ENCODE measurements around the gene CACYBP. TPM values are rescaled to one million over a fixed set of nuclear protein-coding genes. Genes with fewer than 3 reads are reported as not detected.

CACYBP gene
- total and polyA plus RNA-seq, 2 experiments from 2014 or later: 209 to 453 TPM

DNA sequence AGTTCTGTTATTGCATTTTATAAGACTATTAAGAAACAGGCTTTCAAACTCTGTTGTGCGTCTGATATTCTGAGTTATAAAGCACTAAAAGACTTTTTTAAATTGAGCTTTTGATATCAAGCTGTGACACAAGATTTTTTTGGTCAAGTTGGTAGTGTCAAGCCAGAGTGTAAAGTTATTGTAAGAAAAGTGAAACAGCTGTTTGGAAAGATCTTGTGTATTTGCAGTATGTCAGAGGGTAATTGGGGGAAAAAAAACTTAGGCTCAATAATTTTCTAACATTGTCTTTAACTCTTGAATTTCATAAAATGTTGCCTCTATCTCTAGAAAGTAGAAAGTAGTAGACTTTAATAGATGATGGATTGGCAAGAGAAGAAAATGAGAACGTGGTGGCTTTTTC, 3.8 kb downstream of the CACYBP start:
- H3K9me2 ChIP-seq (ENCODE audit: insufficient read depth): no peaks in the 10 kb centered on the region
- H3K27ac ChIP-seq (ENCODE audit: low read depth): peak overlapping the region; percentile 22; the same call in 1 of the 2 replicates
- peaks cover 23% of the 10 kb centered on the region; the same call in 2 of the 3 replicates for H3K4me1 Mint-ChIP-seq
- no peak overlapping the region for H3K4me3 Mint-ChIP-seq
- H2AFZ ChIP-seq: no peak overlapping the region
- H3K9me3 Mint-ChIP-seq: no peaks in the 10 kb centered on the region
- TF ChIP-seq EZH2phosphoT487 (IDR thresholded peaks at IDR 0.05; ENCODE audit: unreplicated experiment): no peak
- TF ChIP-seq, protein P1, sequence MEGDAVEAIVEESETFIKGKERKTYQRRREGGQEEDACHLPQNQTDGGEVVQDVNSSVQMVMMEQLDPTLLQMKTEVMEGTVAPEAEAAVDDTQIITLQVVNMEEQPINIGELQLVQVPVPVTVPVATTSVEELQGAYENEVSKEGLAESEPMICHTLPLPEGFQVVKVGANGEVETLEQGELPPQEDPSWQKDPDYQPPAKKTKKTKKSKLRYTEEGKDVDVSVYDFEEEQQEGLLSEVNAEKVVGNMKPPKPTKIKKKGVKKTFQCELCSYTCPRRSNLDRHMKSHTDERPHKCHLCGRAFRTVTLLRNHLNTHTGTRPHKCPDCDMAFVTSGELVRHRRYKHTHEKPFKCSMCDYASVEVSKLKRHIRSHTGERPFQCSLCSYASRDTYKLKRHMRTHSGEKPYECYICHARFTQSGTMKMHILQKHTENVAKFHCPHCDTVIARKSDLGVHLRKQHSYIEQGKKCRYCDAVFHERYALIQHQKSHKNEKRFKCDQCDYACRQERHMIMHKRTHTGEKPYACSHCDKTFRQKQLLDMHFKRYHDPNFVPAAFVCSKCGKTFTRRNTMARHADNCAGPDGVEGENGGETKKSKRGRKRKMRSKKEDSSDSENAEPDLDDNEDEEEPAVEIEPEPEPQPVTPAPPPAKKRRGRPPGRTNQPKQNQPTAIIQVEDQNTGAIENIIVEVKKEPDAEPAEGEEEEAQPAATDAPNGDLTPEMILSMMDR (conservative IDR thresholded peaks at IDR 0.05; ENCODE audit: low read depth in 2 of 2): no peak
- no peak for TF ChIP-seq CREB1 (CRISPR knock-in tag; IDR thresholded peaks at IDR 0.05; ENCODE audit: low read depth)
- TF ChIP-seq POLR2AphosphoS5 (IDR thresholded peaks at IDR 0.05; ENCODE audit: low read depth): no peak
- TF ChIP-seq ZNF331 (CRISPR knock-in tag; IDR thresholded peaks at IDR 0.05; ENCODE audit: low read depth): no peak
- TF ChIP-seq, protein P2, sequence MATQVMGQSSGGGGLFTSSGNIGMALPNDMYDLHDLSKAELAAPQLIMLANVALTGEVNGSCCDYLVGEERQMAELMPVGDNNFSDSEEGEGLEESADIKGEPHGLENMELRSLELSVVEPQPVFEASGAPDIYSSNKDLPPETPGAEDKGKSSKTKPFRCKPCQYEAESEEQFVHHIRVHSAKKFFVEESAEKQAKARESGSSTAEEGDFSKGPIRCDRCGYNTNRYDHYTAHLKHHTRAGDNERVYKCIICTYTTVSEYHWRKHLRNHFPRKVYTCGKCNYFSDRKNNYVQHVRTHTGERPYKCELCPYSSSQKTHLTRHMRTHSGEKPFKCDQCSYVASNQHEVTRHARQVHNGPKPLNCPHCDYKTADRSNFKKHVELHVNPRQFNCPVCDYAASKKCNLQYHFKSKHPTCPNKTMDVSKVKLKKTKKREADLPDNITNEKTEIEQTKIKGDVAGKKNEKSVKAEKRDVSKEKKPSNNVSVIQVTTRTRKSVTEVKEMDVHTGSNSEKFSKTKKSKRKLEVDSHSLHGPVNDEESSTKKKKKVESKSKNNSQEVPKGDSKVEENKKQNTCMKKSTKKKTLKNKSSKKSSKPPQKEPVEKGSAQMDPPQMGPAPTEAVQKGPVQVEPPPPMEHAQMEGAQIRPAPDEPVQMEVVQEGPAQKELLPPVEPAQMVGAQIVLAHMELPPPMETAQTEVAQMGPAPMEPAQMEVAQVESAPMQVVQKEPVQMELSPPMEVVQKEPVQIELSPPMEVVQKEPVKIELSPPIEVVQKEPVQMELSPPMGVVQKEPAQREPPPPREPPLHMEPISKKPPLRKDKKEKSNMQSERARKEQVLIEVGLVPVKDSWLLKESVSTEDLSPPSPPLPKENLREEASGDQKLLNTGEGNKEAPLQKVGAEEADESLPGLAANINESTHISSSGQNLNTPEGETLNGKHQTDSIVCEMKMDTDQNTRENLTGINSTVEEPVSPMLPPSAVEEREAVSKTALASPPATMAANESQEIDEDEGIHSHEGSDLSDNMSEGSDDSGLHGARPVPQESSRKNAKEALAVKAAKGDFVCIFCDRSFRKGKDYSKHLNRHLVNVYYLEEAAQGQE (IDR thresholded peaks at IDR 0.05; ENCODE audit: unreplicated experiment): no peak
- TF ChIP-seq JUNB (IDR thresholded peaks at IDR 0.05; ENCODE audit: unreplicated experiment): no peak
- TF ChIP-seq STAT1 (IDR thresholded peaks at IDR 0.05; ENCODE audit: unreplicated experiment): no peak
- TF ChIP-seq, protein P3, sequence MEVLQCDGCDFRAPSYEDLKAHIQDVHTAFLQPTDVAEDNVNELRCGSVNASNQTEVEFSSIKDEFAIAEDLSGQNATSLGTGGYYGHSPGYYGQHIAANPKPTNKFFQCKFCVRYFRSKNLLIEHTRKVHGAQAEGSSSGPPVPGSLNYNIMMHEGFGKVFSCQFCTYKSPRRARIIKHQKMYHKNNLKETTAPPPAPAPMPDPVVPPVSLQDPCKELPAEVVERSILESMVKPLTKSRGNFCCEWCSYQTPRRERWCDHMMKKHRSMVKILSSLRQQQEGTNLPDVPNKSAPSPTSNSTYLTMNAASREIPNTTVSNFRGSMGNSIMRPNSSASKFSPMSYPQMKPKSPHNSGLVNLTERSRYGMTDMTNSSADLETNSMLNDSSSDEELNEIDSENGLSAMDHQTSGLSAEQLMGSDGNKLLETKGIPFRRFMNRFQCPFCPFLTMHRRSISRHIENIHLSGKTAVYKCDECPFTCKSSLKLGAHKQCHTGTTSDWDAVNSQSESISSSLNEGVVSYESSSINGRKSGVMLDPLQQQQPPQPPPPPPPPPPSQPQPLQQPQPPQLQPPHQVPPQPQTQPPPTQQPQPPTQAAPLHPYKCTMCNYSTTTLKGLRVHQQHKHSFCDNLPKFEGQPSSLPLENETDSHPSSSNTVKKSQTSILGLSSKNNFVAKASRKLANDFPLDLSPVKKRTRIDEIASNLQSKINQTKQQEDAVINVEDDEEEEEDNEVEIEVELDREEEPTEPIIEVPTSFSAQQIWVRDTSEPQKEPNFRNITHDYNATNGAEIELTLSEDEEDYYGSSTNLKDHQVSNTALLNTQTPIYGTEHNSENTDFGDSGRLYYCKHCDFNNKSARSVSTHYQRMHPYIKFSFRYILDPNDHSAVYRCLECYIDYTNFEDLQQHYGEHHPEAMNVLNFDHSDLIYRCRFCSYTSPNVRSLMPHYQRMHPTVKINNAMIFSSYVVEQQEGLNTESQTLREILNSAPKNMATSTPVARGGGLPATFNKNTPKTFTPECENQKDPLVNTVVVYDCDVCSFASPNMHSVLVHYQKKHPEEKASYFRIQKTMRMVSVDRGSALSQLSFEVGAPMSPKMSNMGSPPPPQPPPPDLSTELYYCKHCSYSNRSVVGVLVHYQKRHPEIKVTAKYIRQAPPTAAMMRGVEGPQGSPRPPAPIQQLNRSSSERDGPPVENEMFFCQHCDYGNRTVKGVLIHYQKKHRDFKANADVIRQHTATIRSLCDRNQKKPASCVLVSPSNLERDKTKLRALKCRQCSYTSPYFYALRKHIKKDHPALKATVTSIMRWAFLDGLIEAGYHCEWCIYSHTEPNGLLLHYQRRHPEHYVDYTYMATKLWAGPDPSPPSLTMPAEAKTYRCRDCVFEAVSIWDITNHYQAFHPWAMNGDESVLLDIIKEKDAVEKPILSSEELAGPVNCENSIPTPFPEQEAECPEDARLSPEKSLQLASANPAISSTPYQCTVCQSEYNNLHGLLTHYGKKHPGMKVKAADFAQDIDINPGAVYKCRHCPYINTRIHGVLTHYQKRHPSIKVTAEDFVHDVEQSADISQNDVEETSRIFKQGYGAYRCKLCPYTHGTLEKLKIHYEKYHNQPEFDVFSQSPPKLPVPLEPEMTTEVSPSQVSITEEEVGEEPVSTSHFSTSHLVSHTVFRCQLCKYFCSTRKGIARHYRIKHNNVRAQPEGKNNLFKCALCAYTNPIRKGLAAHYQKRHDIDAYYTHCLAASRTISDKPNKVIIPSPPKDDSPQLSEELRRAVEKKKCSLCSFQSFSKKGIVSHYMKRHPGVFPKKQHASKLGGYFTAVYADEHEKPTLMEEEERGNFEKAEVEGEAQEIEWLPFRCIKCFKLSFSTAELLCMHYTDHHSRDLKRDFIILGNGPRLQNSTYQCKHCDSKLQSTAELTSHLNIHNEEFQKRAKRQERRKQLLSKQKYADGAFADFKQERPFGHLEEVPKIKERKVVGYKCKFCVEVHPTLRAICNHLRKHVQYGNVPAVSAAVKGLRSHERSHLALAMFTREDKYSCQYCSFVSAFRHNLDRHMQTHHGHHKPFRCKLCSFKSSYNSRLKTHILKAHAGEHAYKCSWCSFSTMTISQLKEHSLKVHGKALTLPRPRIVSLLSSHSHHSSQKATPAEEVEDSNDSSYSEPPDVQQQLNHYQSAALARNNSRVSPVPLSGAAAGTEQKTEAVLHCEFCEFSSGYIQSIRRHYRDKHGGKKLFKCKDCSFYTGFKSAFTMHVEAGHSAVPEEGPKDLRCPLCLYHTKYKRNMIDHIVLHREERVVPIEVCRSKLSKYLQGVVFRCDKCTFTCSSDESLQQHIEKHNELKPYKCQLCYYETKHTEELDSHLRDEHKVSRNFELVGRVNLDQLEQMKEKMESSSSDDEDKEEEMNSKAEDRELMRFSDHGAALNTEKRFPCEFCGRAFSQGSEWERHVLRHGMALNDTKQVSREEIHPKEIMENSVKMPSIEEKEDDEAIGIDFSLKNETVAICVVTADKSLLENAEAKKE (CRISPR knock-in tag; IDR thresholded peaks at IDR 0.05): no peak
- no peak for TF ChIP-seq ZNF114 (CRISPR knock-in tag; IDR thresholded peaks at IDR 0.05)
- TF ChIP-seq, protein P4, sequence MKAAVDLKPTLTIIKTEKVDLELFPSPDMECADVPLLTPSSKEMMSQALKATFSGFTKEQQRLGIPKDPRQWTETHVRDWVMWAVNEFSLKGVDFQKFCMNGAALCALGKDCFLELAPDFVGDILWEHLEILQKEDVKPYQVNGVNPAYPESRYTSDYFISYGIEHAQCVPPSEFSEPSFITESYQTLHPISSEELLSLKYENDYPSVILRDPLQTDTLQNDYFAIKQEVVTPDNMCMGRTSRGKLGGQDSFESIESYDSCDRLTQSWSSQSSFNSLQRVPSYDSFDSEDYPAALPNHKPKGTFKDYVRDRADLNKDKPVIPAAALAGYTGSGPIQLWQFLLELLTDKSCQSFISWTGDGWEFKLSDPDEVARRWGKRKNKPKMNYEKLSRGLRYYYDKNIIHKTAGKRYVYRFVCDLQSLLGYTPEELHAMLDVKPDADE (IDR thresholded peaks at IDR 0.05): no peak
- no peak for TF ChIP-seq EZH2 (IDR thresholded peaks at IDR 0.05; ENCODE audit: low read depth, unreplicated experiment)
- no peak for TF ChIP-seq NANOG (IDR thresholded peaks at IDR 0.05; ENCODE audit: borderline replicate concordance)
- H3K4me2 ChIP-seq: peak overlapping the region; percentile 88; the same call in 1 of the 2 replicates
- no peaks in the 10 kb centered on the region for H3K27me3 ChIP-seq (ENCODE audit: insufficient read depth)
- no peaks in the 10 kb centered on the region for H3K27me3 Mint-ChIP-seq (ENCODE audit: insufficient read depth, low read depth, poor library complexity)
- peaks cover 40% of the 10 kb centered on the region for H3K36me3 Mint-ChIP-seq (ENCODE audit: low read depth)
- H3K4me1 ChIP-seq (ENCODE audit: insufficient read depth): peaks cover 11% of the 10 kb centered on the region
- ATAC-seq (no peak), DNase-seq (ENCODE audit: low spot score) (no peak)
- peaks cover 56% of the 10 kb centered on the region for H4K20me1 ChIP-seq (replicated peaks; ENCODE audit: insufficient read depth)
- peaks cover 23% of the 10 kb centered on the region for H3K36me3 ChIP-seq (ENCODE audit: insufficient read depth)
- peaks cover 82% of the 10 kb centered on the region for H3K79me2 ChIP-seq (replicated peaks; ENCODE audit: insufficient read depth)
- H3F3A ChIP-seq (replicated peaks; ENCODE audit: low read depth): no peaks in the 10 kb centered on the region; the same call in 1 of the 2 replicates
- H3K4me3 ChIP-seq: no peak overlapping the region
- H3K27ac Mint-ChIP-seq: no peak overlapping the region
